CD4-positive, alpha-beta T cell treated with Interleukin-12 subunit alpha and Interleukin-12 subunit beta, for 1 hour (primary cell): ENCODE measurements around the gene PDE3A.
A peak's percentile ranks its signal among the peaks of the same experiment; 100 is the strongest.

Experiments used
- DNase-seq: peaks from one replicate; pipeline ENCODE4 v3.0.0-alpha.2; 2020

PDE3A gene

DNA sequence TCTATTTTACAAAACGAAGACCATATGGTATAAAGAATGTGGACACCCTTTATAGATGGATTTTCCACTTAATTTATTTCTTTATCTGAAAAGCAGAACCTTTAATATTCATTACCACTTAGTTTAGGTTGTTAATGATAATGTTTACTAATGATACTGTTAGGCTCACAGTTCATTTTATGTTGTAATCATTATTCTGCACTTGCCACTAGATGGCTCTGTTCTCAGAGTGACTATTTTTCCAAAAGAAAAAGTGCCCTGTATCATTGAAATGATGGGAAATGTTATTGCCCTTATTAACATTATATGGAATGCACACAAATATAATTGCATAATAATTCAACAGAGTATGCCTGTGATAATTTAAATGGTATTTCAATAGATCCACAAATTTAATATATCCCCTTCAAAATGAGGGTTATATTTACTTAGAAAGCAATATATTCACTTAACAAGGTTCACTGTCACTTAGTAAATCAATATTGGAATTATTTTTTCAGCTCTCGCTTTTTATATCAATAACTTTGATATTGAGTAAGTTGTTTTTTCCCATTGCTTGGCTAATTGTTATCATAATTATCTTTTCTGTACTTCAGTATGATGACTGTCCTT, 95.7 kb downstream of the PDE3A start:
- peak; percentile 2 for DNase-seq

- DNase-seq, result no peak
Observed at GRCh38 chr12:20469300-20469699, 101.0 kb downstream of the PDE3A start.

GRCh38 chr12:20469756-20470155, 101.4 kb downstream of the PDE3A start:
- DNase-seq, result no peak

DNA sequence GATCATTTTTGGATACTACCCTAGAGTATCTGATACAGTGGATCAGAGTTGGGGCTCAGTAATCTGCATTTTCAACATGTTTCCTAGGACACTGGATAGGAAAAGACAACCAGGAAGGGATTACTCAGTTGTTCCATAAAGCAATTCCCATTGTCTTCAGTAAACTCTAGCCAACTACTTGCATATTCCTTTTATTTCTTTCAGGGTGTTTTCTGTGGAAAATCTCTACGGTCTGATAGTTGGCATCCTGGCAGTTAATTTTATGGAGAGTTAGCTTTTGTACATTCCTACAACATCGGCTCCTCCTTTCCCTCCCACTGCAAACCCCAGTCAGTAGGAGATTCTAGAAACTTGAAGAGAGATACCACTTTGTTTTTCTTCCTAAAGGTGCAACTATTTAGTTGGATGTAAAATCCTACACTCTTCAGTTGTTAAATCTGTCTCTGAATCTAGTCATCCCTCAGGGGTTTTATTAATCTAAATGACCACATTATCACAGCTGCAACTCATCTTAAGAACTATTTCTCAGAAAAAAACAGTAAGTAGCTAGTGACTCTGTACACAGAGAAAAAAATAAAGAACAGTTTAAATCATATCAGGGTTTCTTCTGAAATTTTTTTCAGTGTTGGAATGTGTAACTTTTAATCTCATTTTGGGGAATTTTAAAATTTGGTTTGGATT, 103.9 kb downstream of the PDE3A start:
- DNase-seq, result no peak

- DNase-seq, result no peak
Observed at GRCh38 chr12:20473133-20473532, 104.8 kb downstream of the PDE3A start.

DNA sequence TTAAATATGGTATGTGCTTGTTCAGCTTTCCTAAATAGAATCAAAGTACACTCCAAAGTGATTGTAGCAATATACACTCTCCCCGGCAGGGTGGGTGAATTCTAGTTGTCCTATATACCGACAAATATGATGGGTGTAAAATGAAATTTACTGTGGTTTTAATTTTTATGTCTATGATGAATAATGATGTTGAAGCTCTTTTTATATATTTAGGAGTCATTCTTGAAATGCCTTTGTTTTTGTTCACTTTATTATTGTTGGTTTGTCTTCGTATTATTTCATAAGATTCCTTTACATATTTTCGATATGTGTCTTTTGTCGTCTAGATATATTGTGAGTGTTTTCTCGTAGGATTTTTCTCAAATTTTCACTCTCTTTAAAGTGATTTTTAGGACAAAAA, 105.7 kb downstream of the PDE3A start:
- no peak for DNase-seq

GRCh38 chr12:20474443-20474842, 106.1 kb downstream of the PDE3A start:
- no peak for DNase-seq

GRCh38 chr12:20475542-20475941, 107.2 kb downstream of the PDE3A start:
- DNase-seq, result no peak

- DNase-seq, result no peak
Observed at GRCh38 chr12:20476551-20476950, 108.2 kb downstream of the PDE3A start.

DNA sequence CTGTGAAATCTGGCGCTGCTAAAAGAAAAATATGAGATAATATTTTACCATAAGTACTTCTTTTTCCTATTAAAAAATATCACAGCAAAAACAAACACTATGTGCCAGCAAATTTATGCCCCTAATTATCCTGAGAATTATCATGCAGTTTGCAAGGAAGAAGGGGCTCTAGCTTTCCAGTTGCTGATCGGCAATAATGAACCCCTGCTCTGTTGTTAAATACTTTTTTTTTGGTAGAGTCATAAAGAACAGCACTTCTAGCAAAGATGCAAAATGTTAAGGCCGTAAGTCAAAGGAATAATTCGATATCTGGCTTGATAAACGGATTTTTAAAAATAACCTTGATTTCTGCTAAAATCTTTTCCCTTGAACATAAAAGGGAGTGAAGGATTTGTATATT, 108.9 kb downstream of the PDE3A start:
- DNase-seq, result no peak

DNA sequence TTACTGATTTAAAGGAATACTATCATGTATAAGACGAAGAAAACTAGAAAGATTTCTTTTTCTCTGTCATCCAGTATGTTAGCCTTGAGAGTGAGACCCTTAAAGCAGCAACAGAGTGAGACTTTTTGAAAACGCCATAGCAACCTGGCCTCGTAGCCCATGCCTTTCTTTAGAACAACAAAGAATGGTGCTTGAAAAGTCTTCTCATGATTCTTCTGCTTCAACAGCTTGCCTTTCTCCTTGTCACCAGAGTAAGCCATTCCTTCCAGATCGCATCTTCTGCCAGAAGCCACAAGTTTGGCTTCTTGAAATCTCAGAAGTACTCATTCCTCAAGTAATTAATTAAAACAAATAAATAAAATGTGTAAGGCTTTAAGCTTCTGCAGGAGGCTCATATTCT, 109.3 kb downstream of the PDE3A start:
- DNase-seq, result no peak

GRCh38 chr12:20482491-20483054, 114.2 kb downstream of the PDE3A start:
- no peak for DNase-seq

GRCh38 chr12:20483776-20484175, 115.4 kb downstream of the PDE3A start:
- no peak for DNase-seq

- DNase-seq, result no peak
Observed at GRCh38 chr12:20486233-20486632, 117.9 kb downstream of the PDE3A start.

- DNase-seq, result no peak
Observed at GRCh38 chr12:20487519-20487918, 119.2 kb downstream of the PDE3A start.

- no peak for DNase-seq
Observed at GRCh38 chr12:20489645-20490044, 121.3 kb downstream of the PDE3A start.

- no peak for DNase-seq
Observed at GRCh38 chr12:20490213-20490612, 121.9 kb downstream of the PDE3A start.

DNA sequence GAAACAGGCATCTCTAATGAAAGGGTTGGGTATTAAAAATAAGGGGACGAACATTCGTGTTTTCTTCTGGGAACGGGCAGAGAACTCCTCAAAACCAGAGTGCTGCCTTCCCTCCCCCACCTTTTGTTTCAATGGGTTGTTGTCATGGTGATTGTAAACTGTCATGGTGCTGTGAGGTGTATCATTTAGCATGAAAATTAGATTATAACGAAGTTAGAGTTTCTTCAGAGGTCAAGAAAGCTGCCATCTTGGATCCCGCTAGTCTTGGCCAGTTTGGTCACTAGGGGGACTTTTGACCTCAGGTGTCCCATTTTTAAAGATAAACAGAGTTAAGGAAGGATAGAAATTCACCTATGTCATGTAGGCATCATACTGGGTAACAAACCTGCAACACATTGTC, 123.0 kb downstream of the PDE3A start:
- no peak for DNase-seq

DNA sequence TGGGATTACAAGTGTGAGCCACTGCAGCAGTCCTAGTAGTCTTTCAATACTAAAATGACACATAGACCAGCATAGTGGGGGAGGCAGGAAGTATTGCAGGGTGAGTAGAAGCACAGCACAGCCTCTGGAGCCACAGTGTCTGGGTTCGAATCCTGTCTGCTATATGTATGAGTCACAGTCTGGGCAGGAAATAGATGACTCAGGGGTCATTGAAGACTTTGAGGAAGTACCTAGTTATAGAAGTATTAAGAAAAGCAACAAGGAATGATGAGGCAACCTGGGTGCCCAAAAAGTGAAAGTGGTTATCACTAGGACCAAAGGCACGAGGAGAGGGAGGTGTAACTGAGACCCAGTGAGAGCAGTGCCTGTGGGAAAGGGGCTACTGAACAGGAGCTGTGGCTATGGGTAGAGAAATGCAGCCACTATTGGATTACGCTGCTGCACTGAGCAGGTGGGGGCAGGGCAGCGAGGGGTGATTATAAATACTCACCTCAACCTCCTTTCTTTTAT, 124.0 kb downstream of the PDE3A start:
- DNase-seq, result no peak

DNA sequence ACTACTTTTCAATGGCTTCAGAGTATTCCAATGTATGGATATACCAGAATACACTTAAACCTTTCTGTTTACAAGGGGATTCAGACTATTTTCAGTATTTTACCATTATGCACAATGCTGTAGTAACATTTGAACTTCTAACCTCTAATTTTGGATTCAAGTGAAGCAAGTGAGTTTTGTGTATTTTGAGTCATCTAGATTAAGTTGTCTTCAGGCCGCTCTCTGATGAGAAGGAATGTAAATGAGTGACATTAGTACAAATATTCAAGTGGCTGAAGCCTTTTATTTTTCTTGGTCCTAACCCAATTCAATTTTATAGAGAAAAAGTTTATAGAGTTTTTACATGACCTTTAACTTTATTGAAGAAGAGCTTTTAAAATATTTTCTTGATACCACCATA, 125.6 kb downstream of the PDE3A start:
- DNase-seq, result no peak

DNA sequence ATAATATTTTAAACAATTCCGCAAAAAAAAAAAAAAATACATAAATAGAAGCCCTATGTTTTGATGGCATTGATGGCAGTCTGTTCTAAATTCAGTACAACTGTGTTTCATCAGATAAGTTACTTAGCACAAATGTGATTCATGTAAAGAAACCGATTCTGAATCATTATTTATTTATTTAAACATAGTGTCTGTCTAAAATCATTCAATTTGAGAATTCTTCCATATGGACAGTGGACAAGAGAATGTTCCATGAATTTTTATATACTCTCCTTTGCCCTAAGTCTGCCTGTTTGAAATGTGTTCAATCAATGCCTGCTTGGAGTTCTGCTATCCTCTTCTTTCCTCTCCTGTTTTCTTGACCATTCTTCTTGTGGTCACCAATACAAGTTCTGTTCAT, 126.5 kb downstream of the PDE3A start:
- no peak for DNase-seq

GRCh38 chr12:20495997-20496396, 127.7 kb downstream of the PDE3A start:
- no peak for DNase-seq

GRCh38 chr12:20497707-20498106, 129.4 kb downstream of the PDE3A start:
- no peak for DNase-seq

DNA sequence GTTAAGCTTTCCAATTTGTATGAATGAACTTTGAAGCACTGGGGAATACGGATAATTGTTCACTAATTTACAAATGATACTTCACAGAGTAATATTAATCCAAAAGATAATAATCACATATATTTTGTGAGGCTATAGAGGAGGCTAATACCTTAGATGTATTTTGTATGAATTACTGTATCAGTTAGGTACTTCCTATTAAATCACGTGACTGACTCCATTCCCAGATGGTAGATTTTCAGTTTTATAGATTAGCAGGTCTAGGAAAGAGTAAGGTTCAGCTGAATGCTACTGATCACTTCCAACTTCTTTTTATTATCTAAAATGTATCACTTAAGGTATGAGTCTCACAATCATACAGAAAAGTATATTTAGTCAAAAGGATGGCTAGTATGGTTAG, 133.6 kb downstream of the PDE3A start:
- no peak for DNase-seq

DNA sequence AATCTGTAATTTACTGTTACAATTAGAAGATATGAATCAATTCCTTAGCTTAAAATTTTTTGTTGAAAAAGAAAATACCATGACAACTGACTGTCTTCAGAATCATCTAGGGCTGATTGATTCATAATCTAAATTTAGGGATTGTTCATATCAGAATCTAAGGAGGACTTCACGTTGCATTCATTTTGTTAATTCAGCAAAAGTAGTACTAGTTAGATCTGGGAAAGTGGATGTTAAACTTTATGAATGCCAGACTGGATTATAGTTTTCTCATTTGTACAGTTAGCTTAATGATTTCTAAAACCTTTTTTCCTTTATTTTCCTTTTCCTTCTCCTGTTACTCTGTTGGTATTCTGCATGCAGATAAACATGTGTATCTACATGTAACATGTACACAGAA, 135.5 kb downstream of the PDE3A start:
- DNase-seq, result no peak
